Stimulated activated CD8-positive, alpha-beta memory T cell treated with anti-CD3 and anti-CD28 coated beads, Interleukin-15, amount 100 ng/mL, for 48 hours (primary cell): ENCODE results near the gene SSBP3.

Source experiments
- DNase-seq, 2 donors: peaks; one replicate each; pipeline ENCODE4 v3.0.0-alpha.2; 2020; ENCODE audit warnings: low read depth in 2 of 2

The SSBP3 gene

GRCh38 chr1:54329312-54330003 lies 76.7 kb downstream of the SSBP3 start:
- no peak for DNase-seq

GRCh38 chr1:54328066-54328636 lies 78.0 kb downstream of the SSBP3 start:
- DNase-seq, result no peak

- DNase-seq, result no peak
These were observed 78.7 kb downstream of the SSBP3 start for GRCh38 chr1:54327386-54328065.

GRCh38 chr1:54326543-54327385 lies 79.4 kb downstream of the SSBP3 start:
- no peak for DNase-seq

GRCh38 chr1:54325703-54326461 lies 80.3 kb downstream of the SSBP3 start:
- no peak for DNase-seq

DNA sequence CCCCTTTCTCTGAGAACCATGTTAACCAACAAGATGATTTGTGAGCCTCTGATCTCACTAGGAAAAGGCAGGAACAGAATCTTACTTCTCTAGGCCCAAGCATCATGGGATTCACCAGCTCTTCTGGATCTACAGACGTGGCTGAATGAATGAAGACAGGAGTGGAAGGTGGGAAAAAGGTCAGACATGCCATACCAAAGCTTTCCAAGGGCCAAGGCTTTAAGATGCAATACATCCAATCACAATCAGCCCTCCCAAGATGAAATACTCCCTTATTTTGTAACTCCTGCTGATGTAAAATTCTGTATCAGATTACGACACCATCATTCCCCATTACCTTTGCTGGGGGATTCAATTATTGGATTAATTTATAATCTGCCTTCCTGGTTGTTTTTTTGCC lies 80.9 kb downstream of the SSBP3 start:
- DNase-seq, result no peak

DNA sequence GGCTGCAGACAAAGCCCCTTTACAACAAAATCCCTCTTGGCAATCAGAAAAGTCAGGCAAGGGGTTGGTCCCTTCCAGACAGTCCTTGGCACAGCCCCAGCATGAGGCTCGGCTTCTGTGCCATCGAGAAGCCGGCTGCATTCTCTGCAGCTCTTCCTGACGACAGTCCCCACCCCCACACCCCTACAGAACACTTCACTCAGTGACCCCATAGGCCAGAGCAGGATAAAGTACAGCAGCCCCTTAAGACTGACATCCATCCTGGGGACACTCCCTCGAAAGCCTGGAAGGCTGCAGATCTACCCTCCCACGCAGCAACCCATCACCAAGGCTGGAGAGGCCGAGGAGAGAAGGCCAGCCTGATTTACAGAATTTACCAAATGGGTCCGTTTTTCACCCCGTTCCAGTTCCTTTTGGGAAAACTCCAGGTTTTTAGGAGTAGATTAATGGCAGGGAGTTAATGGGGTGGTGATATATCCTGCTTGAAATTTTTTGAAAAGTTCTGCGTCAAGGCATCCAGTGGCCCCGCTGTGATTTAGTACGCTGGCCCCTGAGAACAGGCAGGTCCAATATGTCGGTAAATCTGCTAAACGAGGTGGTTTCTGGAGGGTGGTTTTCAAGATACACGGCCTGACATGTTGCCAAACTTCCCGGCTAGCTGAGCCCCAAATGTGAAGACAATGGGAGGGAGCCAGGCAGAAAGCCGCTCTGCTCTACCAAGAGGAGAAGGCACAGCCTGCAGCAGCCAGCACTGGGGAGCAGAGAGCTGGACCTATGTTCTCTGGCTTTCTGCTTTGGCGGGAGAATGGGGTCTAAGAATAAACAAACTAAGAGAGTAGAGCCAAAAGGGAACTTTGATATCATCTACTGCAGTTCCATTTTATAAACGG lies 81.7 kb downstream of the SSBP3 start:
- DNase-seq, result no peak

GRCh38 chr1:54323921-54324250 lies 82.3 kb downstream of the SSBP3 start:
- DNase-seq, result no peak

GRCh38 chr1:54323324-54323739 lies 82.9 kb downstream of the SSBP3 start:
- no peak for DNase-seq

- DNase-seq, result no peak
These were observed 87.9 kb downstream of the SSBP3 start for GRCh38 chr1:54318246-54318814.

GRCh38 chr1:54317084-54317483 lies 89.1 kb downstream of the SSBP3 start:
- DNase-seq, result no peak

- no peak for DNase-seq
These were observed 91.1 kb downstream of the SSBP3 start for GRCh38 chr1:54315099-54315498.

DNA sequence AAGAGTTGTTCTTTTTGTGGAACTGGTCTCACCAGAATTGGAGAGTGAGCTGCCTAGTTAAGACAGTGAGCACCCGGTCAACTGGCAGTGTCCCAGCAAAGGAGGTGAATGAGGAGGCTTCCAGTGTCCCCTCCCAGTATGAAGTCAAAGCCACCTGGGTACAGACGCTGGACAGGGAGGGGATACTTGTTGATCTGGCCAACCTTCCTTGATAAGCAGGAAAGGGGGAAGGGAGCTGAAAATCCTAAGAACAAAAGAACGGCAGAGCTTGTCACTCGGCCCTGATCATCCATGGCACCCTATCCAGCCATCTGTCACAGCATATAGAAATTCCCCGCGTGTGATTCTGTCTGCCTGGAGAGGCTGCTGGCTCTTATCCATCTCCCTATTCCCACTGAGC lies 91.5 kb downstream of the SSBP3 start:
- no peak for DNase-seq

GRCh38 chr1:54312796-54313316 lies 93.3 kb downstream of the SSBP3 start:
- DNase-seq, result no peak

GRCh38 chr1:54311506-54311905 lies 94.7 kb downstream of the SSBP3 start:
- no peak for DNase-seq

- no peak for DNase-seq
These were observed 95.5 kb downstream of the SSBP3 start for GRCh38 chr1:54310439-54311328.

DNA sequence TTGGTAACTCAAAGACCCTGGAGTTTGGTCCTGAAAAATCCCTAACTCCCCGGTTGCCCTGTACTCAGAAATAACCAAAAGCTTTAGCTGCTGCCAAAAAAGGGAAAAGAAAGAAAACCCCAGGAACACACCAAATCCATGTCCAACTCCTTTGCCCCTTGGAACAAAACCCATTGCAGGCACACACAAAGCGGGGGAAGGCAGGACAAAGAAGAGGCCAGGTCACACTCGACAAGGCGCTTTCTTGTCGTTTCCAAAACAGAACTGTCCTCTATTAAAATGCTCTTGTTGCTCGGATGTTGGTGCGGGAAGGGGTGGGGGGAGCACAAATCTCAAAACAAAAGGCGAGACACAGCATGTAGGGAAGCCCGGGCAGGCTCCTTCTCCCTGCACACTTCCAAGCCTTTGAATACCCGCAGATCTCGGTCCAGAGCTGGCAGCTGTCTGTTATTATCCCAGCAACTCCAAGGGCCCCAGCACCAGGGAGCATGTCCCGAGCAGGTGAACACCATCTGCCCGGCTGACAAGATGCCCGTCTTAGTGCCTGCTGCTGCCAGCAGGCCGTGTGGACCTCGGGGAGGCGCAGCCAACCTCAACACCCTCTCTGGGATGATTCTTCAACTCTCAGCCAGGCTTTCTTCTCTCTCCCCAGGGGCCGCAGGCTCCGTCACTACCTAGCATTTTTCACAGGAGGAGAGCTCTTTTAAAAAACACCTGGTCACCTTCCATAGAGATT lies 96.4 kb downstream of the SSBP3 start:
- no peak for DNase-seq

GRCh38 chr1:54307305-54307704 lies 98.9 kb downstream of the SSBP3 start:
- DNase-seq, result no peak
